Ramos (cell line): ENCODE data around the gene DBN1.
"Not testable (repeated sequence)": the region's sequence is repeated elsewhere in the genome, so short reads cannot be mapped to it uniquely, and the experiment has no call there.

Experiments
- in situ Hi-C: fragments of 300-500 bp; cut with MboI; formaldehyde crosslinking; loops from one replicate; pipeline ENCODE4 v1.14.3; 2022; ENCODE audit warnings: low sequenced_read_pairs; ENCODE audit not compliant: unreplicated experiment

Gene DBN1

GRCh38 chr5:177425801-177426565 lies 47.5 kb downstream of the DBN1 start:
- in situ Hi-C loops, result no loop called here

GRCh38 chr5:177425196-177425800 lies 48.1 kb downstream of the DBN1 start:
- in situ Hi-C loops, result no loop called here

- in situ Hi-C loops, result no loop called here
Measured at GRCh38 chr5:177423671-177424070, 49.8 kb downstream of the DBN1 start.

- in situ Hi-C loops, result no loop called here
Measured at GRCh38 chr5:177421062-177421798, 52.2 kb downstream of the DBN1 start.

GRCh38 chr5:177420472-177420871 lies 53.0 kb downstream of the DBN1 start:
- in situ Hi-C loops, result not testable (repeated sequence)

GRCh38 chr5:177419046-177419445 lies 54.4 kb downstream of the DBN1 start:
- in situ Hi-C loops, result no loop called here

- in situ Hi-C loops, result not testable (repeated sequence)
Measured at GRCh38 chr5:177417081-177417480, 56.4 kb downstream of the DBN1 start.

GRCh38 chr5:177414481-177414880 lies 59.0 kb downstream of the DBN1 start:
- in situ Hi-C loops, result no loop called here

GRCh38 chr5:177412603-177413233 lies 60.7 kb downstream of the DBN1 start:
- in situ Hi-C loops, result no loop called here

GRCh38 chr5:177410575-177410974 lies 62.9 kb downstream of the DBN1 start:
- in situ Hi-C loops, result no loop called here

GRCh38 chr5:177409043-177409801 lies 64.2 kb downstream of the DBN1 start, which contains the start of gene F12:
Gene F12 (minus strand): TSS chr5:177409564. CDS start chr5:177409527, 37 bp downstream.
- in situ Hi-C loops, result no loop called here
